ENCODE results near the gene IGLON5.

IGLON5 gene

GRCh38 chr19:51311351-51312257, at the start of gene IGLON5:
TSS of gene IGLON5 (plus strand) at chr19:51311644. CDS start at chr19:51311848, 204 bp downstream.
- DNase-seq, result no peak

DNA sequence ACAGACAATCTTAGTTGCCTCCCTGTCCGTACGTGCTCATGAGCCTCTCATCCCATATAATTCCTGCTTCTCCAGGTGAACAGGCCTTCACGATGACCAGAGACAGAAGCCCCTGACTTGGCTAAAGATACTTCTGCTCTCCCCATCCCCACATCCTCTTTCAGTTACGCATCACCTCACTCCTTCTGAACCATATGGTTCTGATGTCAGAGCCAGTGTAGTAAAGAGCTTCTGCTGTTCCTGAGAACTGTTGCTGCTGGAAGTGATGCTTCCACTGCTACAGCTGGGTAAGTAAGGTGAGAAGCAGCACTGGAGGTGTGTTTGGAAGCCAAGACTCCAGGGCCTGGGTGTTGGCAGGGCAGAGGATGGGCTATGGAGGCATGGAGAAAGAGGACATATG, 47.6 kb upstream of the IGLON5 start:
- DNase-seq, result no peak

GRCh38 chr19:51271067-51271466, 40.4 kb upstream of the IGLON5 start:
- no peak for DNase-seq

- no peak for DNase-seq
Observed at GRCh38 chr19:51272183-51272810, 39.1 kb upstream of the IGLON5 start.

DNA sequence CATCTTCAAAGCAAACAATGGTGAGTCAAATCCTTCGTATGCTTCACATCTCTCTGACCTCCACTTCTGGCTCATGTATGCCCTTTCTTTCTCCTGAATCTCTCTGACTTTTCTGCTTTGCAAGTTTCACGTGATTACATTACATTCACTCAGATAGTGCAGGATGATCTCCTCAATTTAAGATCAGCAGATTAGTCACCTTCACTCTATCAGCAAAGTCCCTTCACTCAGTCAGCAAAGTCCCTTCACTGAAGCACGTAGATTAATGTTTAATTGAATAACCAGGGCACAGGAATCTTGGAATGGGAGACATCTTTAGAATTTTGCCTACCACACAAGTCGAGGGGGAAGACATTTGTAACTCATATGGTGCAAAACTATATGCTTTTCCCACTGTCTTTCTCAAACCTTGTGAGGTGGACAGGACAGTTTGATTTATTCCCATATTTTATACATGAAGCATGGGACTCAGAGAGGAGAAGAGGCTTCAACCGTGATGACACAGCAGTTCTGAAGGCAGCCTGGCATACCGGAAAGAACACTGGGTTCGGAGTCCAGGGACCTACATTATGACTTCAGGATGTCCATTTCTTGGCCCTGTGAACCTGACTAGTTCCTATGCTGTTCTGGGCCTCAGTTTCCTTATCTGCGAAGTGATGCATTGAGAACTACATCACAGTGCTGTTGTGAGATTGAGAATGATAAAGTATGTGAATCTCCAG, 37.2 kb upstream of the IGLON5 start:
- DNase-seq, result no peak

DNA sequence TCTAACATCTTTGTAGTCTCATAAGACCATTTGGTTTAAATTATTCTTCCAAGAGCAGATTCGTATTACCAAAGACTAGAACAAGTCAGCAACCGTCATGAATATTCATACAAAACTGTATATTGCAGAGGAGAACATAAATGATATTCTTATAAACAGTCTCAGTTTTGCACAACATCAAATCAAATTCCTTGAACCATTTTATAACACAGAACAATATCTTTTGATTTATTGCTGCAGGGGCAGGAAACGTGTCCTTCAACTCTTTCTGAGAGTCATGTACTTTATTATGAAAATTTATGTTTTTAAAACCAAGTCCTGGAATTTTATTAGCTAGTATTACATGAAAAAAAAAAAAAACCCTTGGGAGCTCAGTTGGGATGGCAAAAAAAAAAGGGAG, 34.3 kb upstream of the IGLON5 start:
- no peak for DNase-seq

DNA sequence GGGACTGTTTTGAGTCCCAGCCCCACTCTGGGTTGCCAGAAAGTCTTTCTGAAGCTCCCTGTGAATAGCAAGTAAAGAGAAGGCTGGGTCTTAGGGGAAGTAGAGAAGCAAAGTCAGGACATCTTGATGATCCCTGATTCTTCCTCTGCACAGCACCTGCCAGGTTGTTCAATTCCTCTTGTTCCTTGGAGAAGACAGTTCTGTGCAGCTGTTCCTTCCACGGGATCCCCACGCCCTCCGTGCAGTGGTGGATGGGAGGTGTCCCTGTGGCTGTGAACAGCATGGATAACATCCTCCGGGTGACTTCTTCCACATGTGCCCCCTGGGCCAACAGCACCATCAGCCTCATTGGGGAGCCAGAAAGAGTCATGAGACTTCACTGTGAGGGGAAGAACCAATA, 29.1 kb upstream of the IGLON5 start:
- no peak for DNase-seq

DNA sequence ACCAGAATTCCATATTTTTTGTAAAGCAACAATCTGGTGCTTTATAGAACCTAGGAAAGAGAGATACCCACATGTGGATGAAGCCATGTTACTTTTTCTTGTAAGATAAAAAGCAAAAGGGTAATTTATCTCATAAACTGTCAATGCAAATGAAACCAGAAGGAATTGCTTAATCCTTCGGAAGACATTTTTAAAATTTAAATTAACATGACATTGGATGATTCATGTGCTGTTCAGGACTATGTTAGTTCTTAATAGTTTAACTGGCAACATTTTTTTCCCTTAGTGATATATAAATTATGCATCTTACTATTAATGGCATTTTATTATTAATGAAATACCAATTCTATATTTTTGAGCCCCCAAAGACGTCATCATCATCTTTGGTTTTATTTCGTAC, 25.8 kb upstream of the IGLON5 start:
- no peak for DNase-seq

DNA sequence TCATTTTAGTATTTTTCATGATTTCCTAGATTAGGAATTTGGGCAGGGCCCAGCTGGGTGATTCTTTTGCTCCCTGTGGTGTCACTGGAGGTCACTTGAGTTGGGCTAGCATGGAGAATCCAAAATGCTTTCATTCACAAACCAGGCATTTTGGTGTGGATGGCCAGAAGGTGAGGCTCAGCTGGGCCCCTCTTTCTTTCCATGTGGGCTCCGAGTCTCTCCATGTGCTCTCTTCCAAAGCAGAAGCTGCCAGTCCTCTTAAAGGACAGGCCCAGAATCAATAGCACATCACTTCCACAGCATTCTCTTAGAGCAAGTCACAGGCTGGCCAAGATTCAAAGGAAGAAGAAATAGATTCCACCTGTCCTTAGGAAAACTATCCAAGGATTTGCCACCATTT, 21.8 kb upstream of the IGLON5 start:
- no peak for DNase-seq

GRCh38 chr19:51292971-51293370, 18.5 kb upstream of the IGLON5 start:
- no peak for DNase-seq

DNA sequence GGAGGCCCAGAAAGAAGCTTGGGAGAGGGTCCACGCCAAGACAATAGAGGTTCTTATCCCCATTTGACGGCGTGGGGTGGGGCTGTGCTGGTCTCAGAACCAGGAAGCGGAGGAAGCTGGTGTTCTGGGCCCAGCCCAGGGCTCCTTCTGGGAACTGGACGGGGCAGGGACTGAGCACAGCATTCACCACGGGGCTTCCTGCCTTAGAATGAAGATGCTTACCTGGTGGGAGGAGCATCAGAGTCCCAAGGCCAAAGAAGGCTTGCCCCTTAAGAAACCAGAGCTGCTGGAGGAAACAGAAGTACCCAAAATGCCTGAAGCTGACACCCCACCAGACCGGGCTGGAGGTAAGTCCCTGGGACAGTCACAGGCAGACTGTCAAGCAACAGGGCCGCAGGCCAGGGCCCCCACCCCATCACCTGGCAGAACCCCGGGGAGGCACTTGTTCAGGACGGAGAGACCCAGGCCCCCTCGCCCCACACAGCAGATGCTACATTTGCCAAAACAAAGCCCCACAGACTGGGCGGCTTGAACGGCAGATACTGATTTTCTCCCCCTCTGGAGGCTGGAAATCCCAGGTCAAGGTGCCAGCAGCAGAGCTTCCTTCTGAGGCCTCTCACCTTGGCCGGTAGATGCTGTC, 17.8 kb upstream of the IGLON5 start:
- DNase-seq, result no peak

DNA sequence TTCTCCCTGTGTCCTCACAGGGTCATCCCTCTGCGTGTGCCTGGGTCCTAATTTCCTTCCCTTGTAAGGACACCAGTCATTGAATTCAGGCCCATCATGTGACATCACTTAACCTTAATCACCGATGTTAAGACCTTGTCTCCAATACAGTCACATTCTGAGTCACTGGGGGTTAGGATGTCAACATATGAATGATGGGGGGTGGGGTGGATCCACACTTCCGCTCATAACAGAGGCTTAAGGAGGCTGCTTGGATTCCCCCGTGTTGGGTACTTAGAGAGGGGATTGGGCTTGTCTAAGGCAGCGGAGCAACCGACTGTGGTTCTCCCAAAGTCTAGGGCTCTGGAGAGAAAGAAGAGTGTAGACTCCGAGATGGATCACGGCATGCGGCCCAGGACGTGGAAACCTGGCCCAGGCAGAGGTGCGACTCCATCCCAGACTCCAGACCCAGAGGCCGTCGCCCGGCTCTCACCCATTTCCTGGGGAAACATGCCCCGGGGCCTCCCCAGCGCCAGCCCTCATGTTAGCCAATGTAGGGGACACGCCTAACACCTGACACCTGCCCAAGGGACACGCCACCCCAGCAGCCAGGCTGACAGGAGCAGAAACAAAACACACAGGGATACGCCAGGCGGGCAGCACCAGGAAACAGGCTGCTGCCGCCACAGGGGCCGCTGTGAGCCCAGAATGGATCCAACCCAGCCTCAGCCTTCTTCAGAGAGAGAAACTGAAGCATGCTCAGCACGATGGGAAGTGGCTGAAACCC, 17.1 kb upstream of the IGLON5 start:
- DNase-seq, result no peak

DNA sequence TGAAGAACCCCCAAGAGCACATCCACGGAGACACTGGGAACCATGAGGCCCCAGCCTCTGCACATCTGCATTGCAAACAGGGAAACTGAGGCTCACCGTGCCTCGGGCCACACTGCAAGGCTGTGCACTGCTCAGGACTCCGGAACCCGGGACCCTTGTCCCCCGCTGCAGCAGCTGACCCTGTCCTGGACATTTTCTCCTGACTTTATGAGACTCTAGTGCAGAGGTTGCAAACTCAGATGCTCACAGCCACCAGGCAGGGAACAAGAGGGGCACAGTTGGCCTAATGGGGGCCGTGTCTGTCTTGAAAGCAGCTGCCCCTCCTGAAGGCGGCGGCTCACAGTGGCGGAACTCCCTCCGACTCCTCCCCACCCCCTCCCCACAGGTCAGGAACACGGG, 16.5 kb upstream of the IGLON5 start:
- DNase-seq, result no peak

GRCh38 chr19:51295382-51296126, 15.9 kb upstream of the IGLON5 start:
- no peak for DNase-seq

- no peak for DNase-seq
Observed at GRCh38 chr19:51296336-51297093, 14.9 kb upstream of the IGLON5 start.

DNA sequence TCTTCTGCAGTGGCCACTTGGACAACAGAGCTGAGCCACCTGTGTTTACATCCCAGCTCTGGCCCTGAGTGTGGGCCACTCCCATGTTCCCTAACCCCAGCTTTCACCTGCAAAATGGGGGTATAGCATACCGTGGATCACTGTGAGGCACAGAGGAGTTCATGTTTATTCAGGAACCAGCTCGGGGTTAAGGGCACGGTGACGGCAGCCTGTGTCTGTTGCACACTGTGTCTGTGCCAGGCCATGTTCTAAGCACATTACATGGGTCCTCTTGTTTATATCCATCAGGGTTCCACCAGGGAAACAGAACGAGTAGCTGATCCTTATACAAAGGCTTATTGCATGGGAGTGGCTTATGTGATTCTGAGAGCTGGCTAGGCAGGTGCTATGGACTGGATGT, 14.0 kb upstream of the IGLON5 start:
- no peak for DNase-seq

- DNase-seq, result no peak
Observed at GRCh38 chr19:51301266-51301665, 10.2 kb upstream of the IGLON5 start.

DNA sequence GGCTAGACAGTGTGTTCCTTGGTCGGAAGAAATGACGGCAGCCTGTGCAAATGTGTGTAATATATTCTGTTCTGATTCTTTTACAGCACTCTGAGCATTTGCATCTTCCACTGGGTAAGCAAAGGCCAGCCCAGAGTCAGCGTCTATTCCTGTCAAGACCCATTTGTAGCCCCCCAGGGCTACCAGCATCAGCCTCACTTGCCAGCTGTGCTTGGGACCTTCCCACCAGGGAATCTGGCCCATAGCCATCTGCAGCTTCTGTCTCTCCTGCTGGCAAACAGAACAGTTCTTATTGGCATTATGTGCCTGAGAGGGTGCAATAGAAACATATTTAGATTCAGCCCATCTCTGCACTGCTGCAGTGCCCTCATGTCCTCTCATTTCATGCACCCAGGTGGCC, 6.0 kb upstream of the IGLON5 start:
- no peak for DNase-seq

- DNase-seq, result no peak
Observed at GRCh38 chr19:51316688-51317087, 5.2 kb downstream of the IGLON5 start.

- DNase-seq, result no peak
Observed at GRCh38 chr19:51317376-51317775, 5.9 kb downstream of the IGLON5 start.

DNA sequence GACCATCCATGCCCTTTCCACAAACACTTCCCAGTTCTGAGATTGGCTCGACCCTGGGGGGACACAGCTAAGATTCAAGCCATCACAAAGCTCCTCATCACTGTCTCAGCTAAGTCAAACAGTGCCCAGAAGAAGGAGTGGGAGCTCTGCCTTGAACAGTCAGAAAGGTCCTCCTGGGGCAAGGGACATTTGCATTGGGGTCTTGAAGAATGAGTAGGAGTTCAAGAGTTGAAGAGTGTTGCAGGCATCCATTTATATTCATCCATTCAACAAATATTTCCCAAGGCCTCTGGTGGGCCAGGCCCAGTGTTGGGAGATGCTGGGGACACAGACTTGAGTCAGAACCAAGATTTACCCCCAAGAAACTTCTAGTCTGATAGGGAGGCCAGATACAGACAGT, 6.5 kb downstream of the IGLON5 start:
- DNase-seq, result no peak

Data from cortex of kidney (tissue), 1 donor.